Measurements from ENCODE around the gene SPRED2. TPM values are rescaled to one million over a fixed set of nuclear protein-coding genes. Genes with fewer than 3 reads are reported as not detected.
A peak's percentile ranks its signal among the peaks of the same experiment; 100 is the strongest.

Gene SPRED2
- total and polyA plus RNA-seq, 8 donors: 6.4 to 23.3 (median 11.5) TPM

DNA sequence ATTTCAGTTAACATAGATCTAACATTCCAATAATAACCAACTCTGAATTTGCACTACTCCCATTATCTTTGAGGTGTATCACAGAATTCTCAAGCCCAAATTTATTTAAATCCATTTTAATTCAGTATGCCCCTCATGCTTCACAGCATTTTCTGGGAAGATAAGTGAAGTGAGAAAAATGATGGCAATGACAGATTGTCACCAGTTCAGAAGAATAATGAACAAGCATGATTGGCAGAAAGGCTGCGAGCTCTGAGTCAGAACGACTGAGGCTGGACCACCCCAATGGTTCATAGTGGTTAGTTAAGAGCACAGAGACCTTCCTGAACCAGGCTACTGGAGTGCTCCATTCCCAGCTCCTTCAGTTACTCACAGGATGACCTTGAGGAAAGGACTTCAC is 4.9 kb downstream of the SPRED2 start:
- Histone ChIP-seq H3K27me3 (no peaks in the 10 kb centered on the region), H3K9me3 (no peaks in the 10 kb centered on the region), H3K4me3 (no peak overlapping the region), H3K36me3 (no peaks in the 10 kb centered on the region), H3K27ac (no peak overlapping the region), H3K4me1 (peaks cover 6 to 28% (median 19%) of the 10 kb centered on the region in 4 donors)
- DNase-seq: no peak
- WGBS, 5 donors: 78 to 88% (median 81%) methylated on average over 2 of the region's 2 CpGs
- intact Hi-C loops (cut with DNase I; ENCODE audit: low total_unique reads): no loop called here
- no peak for TF ChIP-seq EP300 (IDR thresholded peaks at IDR 0.05)
- TF ChIP-seq, protein P1, sequence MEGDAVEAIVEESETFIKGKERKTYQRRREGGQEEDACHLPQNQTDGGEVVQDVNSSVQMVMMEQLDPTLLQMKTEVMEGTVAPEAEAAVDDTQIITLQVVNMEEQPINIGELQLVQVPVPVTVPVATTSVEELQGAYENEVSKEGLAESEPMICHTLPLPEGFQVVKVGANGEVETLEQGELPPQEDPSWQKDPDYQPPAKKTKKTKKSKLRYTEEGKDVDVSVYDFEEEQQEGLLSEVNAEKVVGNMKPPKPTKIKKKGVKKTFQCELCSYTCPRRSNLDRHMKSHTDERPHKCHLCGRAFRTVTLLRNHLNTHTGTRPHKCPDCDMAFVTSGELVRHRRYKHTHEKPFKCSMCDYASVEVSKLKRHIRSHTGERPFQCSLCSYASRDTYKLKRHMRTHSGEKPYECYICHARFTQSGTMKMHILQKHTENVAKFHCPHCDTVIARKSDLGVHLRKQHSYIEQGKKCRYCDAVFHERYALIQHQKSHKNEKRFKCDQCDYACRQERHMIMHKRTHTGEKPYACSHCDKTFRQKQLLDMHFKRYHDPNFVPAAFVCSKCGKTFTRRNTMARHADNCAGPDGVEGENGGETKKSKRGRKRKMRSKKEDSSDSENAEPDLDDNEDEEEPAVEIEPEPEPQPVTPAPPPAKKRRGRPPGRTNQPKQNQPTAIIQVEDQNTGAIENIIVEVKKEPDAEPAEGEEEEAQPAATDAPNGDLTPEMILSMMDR (IDR thresholded peaks at IDR 0.05): no peak
- no peak for TF ChIP-seq POLR2A (IDR thresholded peaks at IDR 0.05)
- TF ChIP-seq POLR2AphosphoS5 (IDR thresholded peaks at IDR 0.05): no peak

DNA sequence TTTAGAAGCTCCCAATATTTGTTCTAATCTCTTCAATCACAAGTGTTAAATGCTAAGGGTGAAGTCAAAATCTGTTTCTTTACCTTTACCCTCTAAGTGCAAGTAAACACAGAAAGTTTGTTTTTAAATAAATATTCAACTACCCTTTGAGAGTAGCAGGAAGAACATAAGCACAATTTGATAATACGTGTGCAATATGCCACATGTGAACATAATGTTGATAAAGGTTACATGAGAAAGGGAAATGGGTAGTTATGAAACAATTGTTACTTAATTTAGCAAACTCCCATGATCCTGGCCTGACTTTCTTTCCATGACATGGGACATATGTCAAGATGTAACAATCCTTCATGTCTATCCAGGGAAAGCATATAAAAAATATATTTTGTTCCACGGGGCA is 7.1 kb downstream of the SPRED2 start:
- peak overlapping the region in 2 of 5 donors; percentile 3 to 18 for H3K27ac ChIP-seq
- no peaks in the 10 kb centered on the region for H3K27me3 ChIP-seq
- no peak for DNase-seq
- no peaks in the 10 kb centered on the region for H3K36me3 ChIP-seq
- intact Hi-C loops (cut with DNase I; ENCODE audit: low total_unique reads): no loop called here
- H3K4me3 ChIP-seq: no peak overlapping the region
- no peak for TF ChIP-seq POLR2A (IDR thresholded peaks at IDR 0.05)
- no peak for TF ChIP-seq EP300 (IDR thresholded peaks at IDR 0.05)
- no peak for TF ChIP-seq POLR2AphosphoS5 (IDR thresholded peaks at IDR 0.05)
- TF ChIP-seq, protein P1 (IDR thresholded peaks at IDR 0.05): no peak
- H3K4me1 ChIP-seq: peaks cover 14 to 44% (median 29%) of the 10 kb centered on the region in 4 donors
- WGBS, 5 donors: 35 to 51% (median 45%) methylated on average over 2 of the region's 2 CpGs
- H3K9me3 ChIP-seq: no peaks in the 10 kb centered on the region

DNA sequence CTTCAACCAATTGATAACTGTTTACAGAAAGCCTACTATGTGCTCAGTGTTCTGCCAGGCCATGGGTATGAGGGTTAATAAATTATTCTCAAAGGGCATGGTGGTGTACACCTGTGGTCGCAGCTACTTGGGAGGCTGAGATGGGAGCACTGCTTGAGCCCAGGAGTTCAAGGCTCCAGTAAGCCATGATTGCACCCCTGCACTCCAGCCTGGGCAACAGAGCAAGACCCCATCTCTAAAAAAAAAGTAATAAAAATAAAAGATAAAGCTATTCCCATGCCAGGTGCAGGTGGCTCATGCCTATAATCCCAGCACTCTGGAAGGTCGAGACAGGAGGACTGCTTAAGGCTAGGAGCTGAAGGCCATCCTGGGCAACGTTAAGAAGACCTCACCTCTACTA is 8.0 kb downstream of the SPRED2 start:
- Histone ChIP-seq H3K27me3 (no peaks in the 10 kb centered on the region), H3K36me3 (no peaks in the 10 kb centered on the region), H3K27ac (no peak overlapping the region), H3K9me3 (no peaks in the 10 kb centered on the region), H3K4me1 (peaks cover 10 to 39% (median 25%) of the 10 kb centered on the region in 4 donors), H3K4me3 (no peak overlapping the region)
- intact Hi-C loops (cut with DNase I; ENCODE audit: low total_unique reads): no loop called here
- 67 to 89% (median 83%) methylated on average over 3 of the region's 3 CpGs for WGBS, 5 donors
- DNase-seq: no peak
- TF ChIP-seq EP300 (IDR thresholded peaks at IDR 0.05): no peak
- TF ChIP-seq POLR2A (IDR thresholded peaks at IDR 0.05): no peak
- TF ChIP-seq, protein P1 (IDR thresholded peaks at IDR 0.05): no peak
- TF ChIP-seq POLR2AphosphoS5 (IDR thresholded peaks at IDR 0.05): no peak

DNA sequence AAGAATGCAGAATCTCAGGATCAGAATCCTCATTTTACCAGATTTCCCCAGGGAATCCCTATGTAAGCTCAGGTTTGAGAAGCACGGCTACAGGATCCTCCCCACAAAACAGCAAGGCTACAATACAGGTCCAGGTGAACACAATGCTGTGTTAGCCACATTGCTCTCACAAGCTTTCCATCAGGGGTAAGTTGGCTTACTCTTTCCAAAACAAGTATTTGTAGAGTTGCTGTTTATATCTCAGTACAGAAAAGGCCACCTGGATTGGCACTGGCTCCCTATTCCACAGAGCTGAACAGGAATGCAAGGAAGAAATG is 11.0 kb downstream of the SPRED2 start:
- Histone ChIP-seq H3K36me3 (no peaks in the 10 kb centered on the region), H3K27me3 (no peaks in the 10 kb centered on the region), H3K4me3 (no peak overlapping the region), H3K9me3 (no peaks in the 10 kb centered on the region), H3K4me1 (peaks cover 27 to 51% (median 36%) of the 10 kb centered on the region in 4 donors), H3K27ac (peak overlapping the region in 2 of 5 donors; percentile 18 to 30)
- DNase-seq: no peak
- 39 to 76% (median 54%) methylated on average over 1 of the region's 1 CpG for WGBS, 5 donors
- intact Hi-C loops (cut with DNase I; ENCODE audit: low total_unique reads): no loop called here
- TF ChIP-seq POLR2A (IDR thresholded peaks at IDR 0.05) (no peak), POLR2AphosphoS5 (IDR thresholded peaks at IDR 0.05) (no peak), EP300 (IDR thresholded peaks at IDR 0.05) (no peak)
- TF ChIP-seq, protein P1 (IDR thresholded peaks at IDR 0.05): no peak

All from stomach (tissue), 9 donors.